Transverse colon (tissue), 4 donors: ENCODE results near the gene AKR1A1. TPM values are rescaled to one million over a fixed set of nuclear protein-coding genes. Genes with fewer than 3 reads are reported as not detected.
A peak's percentile ranks its signal among the peaks of the same experiment; 100 is the strongest.

Experiments used
- DNase-seq: peaks from one replicate; pipeline ENCODE4 v3.0.0-alpha.2; 2019
- H3K27ac ChIP-seq, 4 donors: fragments of 200-600 bp; sonication (generic); 2 replicates each; pipeline ENCODE4 v1.5.1; 2016 to 2018; ENCODE audit warnings: inconsistent platforms in 4 of 4
- H3K27me3 ChIP-seq: fragments of 200-600 bp; sonication (generic); 2 replicates; pipeline ENCODE4 v1.5.1; 2017; ENCODE audit warnings: inconsistent platforms
- H3K36me3 ChIP-seq, 4 donors: fragments of 200-600 bp; sonication (generic); 2 replicates each; pipeline ENCODE4 v1.5.1; 2017 to 2019; ENCODE audit warnings: inconsistent platforms in 4 of 4
- H3K4me1 ChIP-seq, 4 donors: fragments of 200-600 bp; sonication (generic); 2 replicates each; pipeline ENCODE4 v1.5.1; 2017 to 2020; ENCODE audit warnings: inconsistent platforms in 4 of 4
- H3K4me3 ChIP-seq, 4 donors: fragments of 200-600 bp; sonication (generic); 1 replicate in 1 of 4; 2 replicates in 3 of 4; pipeline versions ENCODE4 v1.5.1 to v1.6.1; 2017 to 2019; ENCODE audit warnings: inconsistent platforms in 4 of 4
- H3K9me3 ChIP-seq, 2 donors: fragments of 200-600 bp; sonication (generic); 2 replicates each; pipeline ENCODE4 v1.5.1; 2017 to 2019; ENCODE audit warnings: inconsistent platforms in 2 of 2
- CTCF ChIP-seq, 5 experiments: fragments of 200-600 bp in 3 of 5; fragments of 450-650 bp in 2 of 5; sonication (generic) in 3 of 5; IDR thresholded peaks; 1 replicate in 2 of 5; 2 replicates in 3 of 5; pipeline ENCODE4 v1.5.1; 2016 to 2017; ENCODE audit warnings: antibody characterized with exemption in 5 of 5, inconsistent platforms in 3 of 5, mild to moderate bottlenecking in 2 of 5, moderate library complexity in 1 of 5
- EP300 ChIP-seq: sonication (generic); formaldehyde crosslinking; IDR thresholded peaks from one replicate; pipeline ENCODE4 v1.6.1; 2017; ENCODE audit warnings: antibody characterized with exemption, low read depth
- POLR2A ChIP-seq: fragments of 450-650 bp; IDR thresholded peaks from one replicate; pipeline ENCODE4 v1.6.1; 2016; ENCODE audit warnings: antibody characterized with exemption, mild to moderate bottlenecking, moderate library complexity
- POLR2AphosphoS5 ChIP-seq, 3 donors: sonication (generic); formaldehyde crosslinking; IDR thresholded peaks; one replicate each; pipeline ENCODE4 v1.6.1; 2016; ENCODE audit warnings: antibody characterized with exemption in 3 of 3
- WGBS, 2 donors: methylation state at CpG; one replicate each; pipeline ENCODE4 v1.1.5; 2018; ENCODE audit warnings: low coverage in 1 of 2; 5-methylcytosine and 5-hydroxymethylcytosine counted together
- in situ Hi-C, 4 donors: fragments of 200-750 bp; cut with MboI; loops; one replicate each; pipeline versions ENCODE4 v1.15.0 to v1.15.1; 2017; ENCODE audit warnings: low sequenced_read_pairs in 3 of 4, low pct_ligation_motif_present in 1 of 4, low pct_unique_long_range_greater_than_20kb in 1 of 4
- intact Hi-C: fragments of 100-400 bp; cut with DNase I; formaldehyde crosslinking; loops from one replicate; pipeline ENCODE4 v1.15.1; 2023; ENCODE audit warnings: low total_unique reads
- total RNA-seq, 4 donors: library from RNA; depleted of rRNA; stranded (reverse); fragments of >200 nt; gene quantifications; one replicate each; pipeline ENCODE4 v1.1.0, GENCODE V29; 2016

AKR1A1 gene
- total RNA-seq: 100 to 1,000 TPM in 3 of 4 donors, 10 to 100 TPM in 1; 86.5 to 158 (median 128) TPM

DNA sequence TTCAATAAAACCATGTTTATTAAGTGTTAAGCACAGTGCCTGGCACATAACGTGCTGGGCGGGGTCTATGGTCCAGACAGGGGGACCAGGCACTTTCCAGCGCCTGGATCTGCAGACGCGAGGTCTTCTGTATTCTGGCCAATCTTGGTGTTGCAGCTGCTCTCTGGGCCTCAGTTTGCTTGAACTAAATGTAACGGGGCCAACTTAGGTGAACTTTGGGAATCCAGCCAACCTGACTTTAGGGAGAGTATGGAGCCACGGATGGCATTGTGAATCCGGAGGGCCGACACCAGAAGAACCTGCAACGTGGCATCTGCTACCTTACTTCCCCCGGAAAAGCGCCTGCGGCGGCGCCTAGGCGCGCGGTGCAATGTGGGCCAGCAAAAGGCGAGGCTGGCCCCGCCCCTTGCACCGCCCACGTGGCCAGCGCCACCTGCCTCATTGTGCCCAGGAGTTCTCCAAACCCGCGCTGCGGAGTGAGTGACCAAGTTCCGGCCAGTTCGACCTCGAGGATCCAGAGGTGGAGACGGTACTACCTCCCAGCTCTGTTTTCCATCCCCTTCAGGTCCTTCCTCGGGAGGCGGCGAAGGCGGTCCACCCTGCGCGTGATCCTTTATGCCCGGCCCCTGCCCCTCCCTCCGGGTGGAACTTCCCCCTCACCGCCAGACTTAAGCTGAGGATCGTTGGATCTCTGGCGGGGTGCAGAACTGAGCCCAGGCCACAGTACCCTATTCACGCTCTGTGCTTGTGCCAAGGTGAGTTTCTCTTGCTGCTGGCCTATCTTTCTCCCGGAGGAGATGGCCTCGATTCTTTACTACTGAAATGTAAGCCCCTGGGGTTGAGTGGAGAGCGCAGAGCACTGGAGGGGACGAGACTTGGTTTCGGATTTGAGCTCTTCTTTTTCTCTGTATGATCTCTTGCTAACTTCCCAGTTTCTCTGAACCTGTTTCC is at the start of gene AKR1A1:
Gene AKR1A1 (plus strand): TSS at position 426 of the 951 bp plus-strand sequence. CDS start 10,969 bp downstream, outside the sequence.
- peak within 1 kb of the TSS; percentile 87 to 89 (median 88) for H3K27ac ChIP-seq
- intact Hi-C loops (loop anchor here (5.0 kb wide), 1 partner anchor 33 kb away; no protein-coding TSS in a partner anchor), in situ Hi-C loops (no loop called here)
- no peaks in the 10 kb centered on the region for H3K9me3 ChIP-seq
- no peaks in the 10 kb centered on the region for H3K27me3 ChIP-seq
- H3K4me3 ChIP-seq: peak within 1 kb of the TSS; percentile 60 to 89 (median 66)
- H3K4me1 ChIP-seq: peaks cover 17 to 36% (median 23%) of the 10 kb centered on the region in 4 donors
- 0 to 4% methylated on average over 6 to 46 of the region's 47 CpGs for WGBS, 2 donors
- TF ChIP-seq POLR2AphosphoS5 (IDR thresholded peaks at IDR 0.05): peak; percentile 62 to 88 (median 77)
- TF ChIP-seq CTCF (IDR thresholded peaks at IDR 0.05): no peak
- peak; percentile 77 for TF ChIP-seq POLR2A
- TF ChIP-seq EP300: no peak
- H3K36me3 ChIP-seq: no peaks in the 10 kb centered on the region
- DNase-seq: peak; percentile 92

DNA sequence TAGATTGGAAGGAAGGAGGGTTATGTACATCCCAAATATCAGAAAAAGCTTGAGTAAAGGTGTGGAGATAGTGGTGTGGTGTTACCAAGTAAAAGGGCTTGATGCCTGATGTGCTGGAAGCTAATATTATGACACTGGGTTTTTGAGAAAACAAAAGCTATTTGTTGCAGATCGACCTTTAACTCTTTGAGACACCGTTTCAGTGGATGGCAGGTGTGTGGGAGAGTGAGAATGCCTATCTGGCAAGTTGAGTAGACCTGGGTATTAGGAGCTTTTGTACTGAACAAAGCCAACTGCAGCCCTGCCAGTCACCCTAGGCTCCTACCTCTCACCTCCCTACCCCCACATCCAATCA is 49.1 kb upstream of the AKR1A1 start:
- TF ChIP-seq EP300 (no peak), POLR2AphosphoS5 (IDR thresholded peaks at IDR 0.05) (no peak), POLR2A (no peak)
- no peaks in the 10 kb centered on the region for H3K27me3 ChIP-seq
- no peaks in the 10 kb centered on the region for H3K9me3 ChIP-seq
- peak overlapping the region in 2 of 4 donors; percentile 76 to 81 for H3K27ac ChIP-seq
- in situ Hi-C loops: loop anchor here in 1 of 4 donors (10.0 kb wide), 1 partner anchor 73 kb away; no protein-coding TSS in a partner anchor
- no peaks in the 10 kb centered on the region for H3K36me3 ChIP-seq
- H3K4me3 ChIP-seq: no peak overlapping the region
- no peak for DNase-seq
- WGBS, 2 donors: 60% methylated on average over 2 of the region's 2 CpGs; no CpG with 5 or more reads in 1 of the 2 donors
- intact Hi-C loops: no loop called here
- H3K4me1 ChIP-seq: peaks cover 6 to 28% (median 15%) of the 10 kb centered on the region in 4 donors

DNA sequence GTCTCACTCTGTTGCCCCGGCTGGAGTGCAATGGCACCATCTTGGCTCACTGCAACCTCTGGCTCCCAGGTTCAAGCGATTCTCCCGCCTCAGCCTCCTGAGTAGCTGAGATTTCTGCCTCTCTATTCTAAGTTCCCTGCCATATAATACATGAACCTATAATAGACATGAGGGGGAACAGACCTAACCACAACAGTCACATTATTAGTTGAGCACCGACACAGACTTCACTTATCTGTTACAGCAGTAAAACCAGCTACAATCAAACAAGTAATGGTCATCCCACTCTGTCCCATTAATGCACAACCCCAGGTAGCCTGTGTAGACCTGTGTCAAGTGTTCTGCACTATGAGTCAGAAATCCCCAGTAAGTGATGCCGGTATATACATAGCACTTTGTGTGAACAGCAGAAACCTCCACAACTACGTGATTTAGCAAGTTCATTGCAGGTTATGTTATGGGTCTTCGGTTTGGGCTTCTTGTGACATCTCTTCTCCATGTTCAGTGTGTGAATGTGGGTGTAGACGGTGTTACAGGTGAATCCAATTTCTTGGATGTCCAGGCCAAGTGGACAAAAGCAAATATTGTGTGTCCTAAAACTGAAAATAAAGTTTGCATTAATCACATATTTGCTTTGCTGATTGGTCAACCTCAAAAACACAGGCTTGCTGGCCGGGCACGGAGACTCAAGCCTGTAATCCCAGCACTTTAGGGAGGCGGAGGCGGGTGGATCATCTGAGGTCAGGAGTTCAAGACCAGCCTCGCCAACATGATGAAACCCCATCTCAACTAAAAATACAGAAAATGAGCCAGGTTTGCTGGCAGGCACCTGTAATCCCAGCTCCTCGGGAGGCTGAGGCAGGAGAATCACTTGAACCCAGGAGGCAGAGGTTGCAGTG is 46.9 kb upstream of the AKR1A1 start:
- Histone ChIP-seq H3K36me3 (peaks cover 0 to under 1% (median 0%) of the 10 kb centered on the region in 4 donors), H3K9me3 (no peaks in the 10 kb centered on the region), H3K4me1 (peaks cover 6 to 28% (median 15%) of the 10 kb centered on the region in 4 donors), H3K4me3 (no peak overlapping the region), H3K27me3 (no peaks in the 10 kb centered on the region), H3K27ac (no peak overlapping the region)
- intact Hi-C loops (no loop called here), in situ Hi-C loops (loop anchor here in 1 of 4 donors (10.0 kb wide), 1 partner anchor 71 kb away; no protein-coding TSS in a partner anchor)
- WGBS, 2 donors: 80 to 86% methylated on average over 2 to 14 of the region's 14 CpGs
- TF ChIP-seq POLR2AphosphoS5 (IDR thresholded peaks at IDR 0.05): no peak
- TF ChIP-seq EP300: no peak
- TF ChIP-seq CTCF (IDR thresholded peaks at IDR 0.05): no peak
- no peak for TF ChIP-seq POLR2A
- DNase-seq: no peak

DNA sequence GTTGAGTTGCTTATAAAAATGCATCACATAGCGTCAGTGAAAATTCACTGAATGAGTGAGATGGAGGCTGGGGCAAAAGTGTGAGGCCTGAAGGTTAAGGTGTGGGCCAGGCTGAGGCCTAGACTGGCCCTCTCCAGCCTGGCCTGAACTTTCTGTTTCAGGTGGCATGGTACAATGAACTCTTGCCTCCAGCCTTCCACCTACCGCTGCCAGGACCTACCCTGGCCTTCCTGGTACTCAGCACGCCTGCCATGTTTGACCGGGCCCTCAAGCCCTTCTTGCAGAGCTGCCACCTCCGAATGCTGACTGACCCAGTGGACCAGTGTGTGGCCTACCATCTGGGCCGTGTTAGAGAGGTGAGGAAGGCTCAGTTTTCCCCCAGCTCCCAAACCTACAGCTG is 43.4 kb upstream of the AKR1A1 start:
- H3K27ac ChIP-seq: no peak overlapping the region
- H3K4me3 ChIP-seq: no peak overlapping the region
- H3K27me3 ChIP-seq: no peaks in the 10 kb centered on the region
- H3K9me3 ChIP-seq: no peaks in the 10 kb centered on the region
- no peak for DNase-seq
- TF ChIP-seq EP300 (no peak), POLR2AphosphoS5 (IDR thresholded peaks at IDR 0.05) (no peak), POLR2A (no peak), CTCF (IDR thresholded peaks at IDR 0.05) (no peak)
- H3K4me1 ChIP-seq: peaks cover 0 to 1% (median 0%) of the 10 kb centered on the region in 4 donors
- H3K36me3 ChIP-seq: peaks cover 0 to 33% (median 16%) of the 10 kb centered on the region in 4 donors
- in situ Hi-C loops: loop anchor here in 2 of 4 donors (5.0 to 10.0 kb wide), 2 partner anchors 60 to 68 kb away; no protein-coding TSS in a partner anchor
- intact Hi-C loops: no loop called here
- WGBS, 2 donors: 92 to 100% methylated on average over 1 to 6 of the region's 6 CpGs
